ENCODE data around the gene ANKRD23.
"Not testable (repeated sequence)": the region's sequence is repeated elsewhere in the genome, so short reads cannot be mapped to it uniquely, and the experiment has no call there.

Gene ANKRD23

GRCh38 chr2:96863056-96863455 lies 19.2 kb upstream of the ANKRD23 start:
- DNase-seq, result not testable (repeated sequence)

GRCh38 chr2:96861074-96861473 lies 17.3 kb upstream of the ANKRD23 start:
- DNase-seq, result no peak

- peak; percentile 53 for DNase-seq
Observed at GRCh38 chr2:96860065-96861029, 16.5 kb upstream of the ANKRD23 start.

- DNase-seq, result no peak
Observed at GRCh38 chr2:96859681-96860064, 15.9 kb upstream of the ANKRD23 start.

GRCh38 chr2:96859099-96859649 lies 15.4 kb upstream of the ANKRD23 start:
- no peak for DNase-seq

- peak; percentile 99 for DNase-seq
Observed at GRCh38 chr2:96857667-96858372, 14.0 kb upstream of the ANKRD23 start, which contains the start of gene ANKRD39. Gene ANKRD39 (minus strand): TSS chr2:96858016. CDS start chr2:96857987, 29 bp downstream.

GRCh38 chr2:96856776-96857666 lies 13.2 kb upstream of the ANKRD23 start:
- peak; percentile 72 for DNase-seq

- no peak for DNase-seq
Observed at GRCh38 chr2:96853321-96853720, 9.5 kb upstream of the ANKRD23 start.

GRCh38 chr2:96852667-96853066 lies 8.8 kb upstream of the ANKRD23 start:
- DNase-seq, result no peak

GRCh38 chr2:96848264-96848663 lies 4.4 kb upstream of the ANKRD23 start:
- DNase-seq, result no peak

- peak; percentile 35 for DNase-seq
Observed at GRCh38 chr2:96847586-96847985, 3.8 kb upstream of the ANKRD23 start.

- no peak for DNase-seq
Observed at GRCh38 chr2:96846825-96847224, 3.0 kb upstream of the ANKRD23 start.

GRCh38 chr2:96844405-96844808 lies 586 bp upstream of the ANKRD23 start:
- DNase-seq, result no peak

- DNase-seq, result no peak
Observed at GRCh38 chr2:96842600-96842999, 1.2 kb downstream of the ANKRD23 start.

GRCh38 chr2:96841701-96842495 lies 1.9 kb downstream of the ANKRD23 start:
- DNase-seq, result no peak

GRCh38 chr2:96839875-96840850 lies 3.7 kb downstream of the ANKRD23 start:
- DNase-seq, result no peak

- DNase-seq, result peak; percentile 91
Observed at GRCh38 chr2:96839293-96839874, 4.4 kb downstream of the ANKRD23 start.

- DNase-seq, result no peak
Observed at GRCh38 chr2:96838345-96839292, 5.2 kb downstream of the ANKRD23 start.

GRCh38 chr2:96837575-96837974 lies 6.2 kb downstream of the ANKRD23 start:
- DNase-seq, result no peak
